Fibroblast of mammary gland (primary cell): Measurements from ENCODE around the gene RAB11A.

ENCODE experiments used
- DNase-seq: peaks from one replicate; pipeline ENCODE4 v3.0.0-alpha.2; 2010; ENCODE audit warnings: low read depth
- H3K4me3 ChIP-seq: 2 replicates; pipeline ENCODE4 v1.5.1; 2011; ENCODE audit warnings: low read depth, mild to moderate bottlenecking, low read length, moderate library complexity; ENCODE audit not compliant: control insufficient read depth
- CTCF ChIP-seq: conservative IDR thresholded peaks from 2 replicates; pipeline ENCODE4 v1.5.1; 2011; ENCODE audit warnings: low read depth, low read length, inconsistent platforms; ENCODE audit not compliant: control insufficient read depth, insufficient read depth

The RAB11A gene

GRCh38 chr15:65869126-65869953, at the start of gene RAB11A:
TSS of gene RAB11A (plus strand) at chr15:65869491. CDS start at chr15:65869586, 95 bp downstream.
- peak; percentile 94 for DNase-seq
- peak within 1 kb of the TSS; percentile 97 for H3K4me3 ChIP-seq
- no peak for TF ChIP-seq CTCF

- H3K4me3 ChIP-seq: no peak overlapping the region
- no peak for DNase-seq
- TF ChIP-seq CTCF: no peak
These were observed 49.7 kb upstream of the RAB11A start for GRCh38 chr15:65819563-65819960.

GRCh38 chr15:65821070-65821469, 48.2 kb upstream of the RAB11A start:
- DNase-seq: no peak
- no peak for TF ChIP-seq CTCF
- no peak overlapping the region for H3K4me3 ChIP-seq

GRCh38 chr15:65822316-65822715, 47.0 kb upstream of the RAB11A start:
- DNase-seq: no peak
- no peak for TF ChIP-seq CTCF

GRCh38 chr15:65824031-65824743, 45.1 kb upstream of the RAB11A start:
- no peak overlapping the region for H3K4me3 ChIP-seq
- TF ChIP-seq CTCF: peak; percentile 86
- peak; percentile 71 for DNase-seq

More at GRCh38 chr15:65822316-65822715, 47.0 kb upstream of the RAB11A start:
- no peak overlapping the region for H3K4me3 ChIP-seq

- no peak overlapping the region for H3K4me3 ChIP-seq
- TF ChIP-seq CTCF: no peak
- DNase-seq: peak; percentile 78
These were observed 44.2 kb upstream of the RAB11A start for GRCh38 chr15:65824941-65825544.
